Vagina (tissue), 2 donors: ENCODE measurements around the gene MYL7. TPM values are rescaled to one million over a fixed set of nuclear protein-coding genes. Genes with fewer than 3 reads are reported as not detected.

Experiments
- DNase-seq, 2 donors: peaks; one replicate each; pipeline ENCODE4 v3.0.0-alpha.2; 2017; ENCODE audit errors: extremely low spot score in 2 of 2
- H3K27ac ChIP-seq: fragments of 200-600 bp; sonication (generic); one replicate; pipeline ENCODE4 v1.5.1; 2019
- H3K27me3 ChIP-seq: fragments of 200-600 bp; sonication (generic); one replicate; pipeline ENCODE4 v1.5.1; 2019
- H3K36me3 ChIP-seq, 2 donors: fragments of 200-600 bp; sonication (generic); one replicate each; pipeline ENCODE4 v1.5.1; 2017 to 2019
- H3K4me1 ChIP-seq: fragments of 200-600 bp; sonication (generic); one replicate; pipeline ENCODE4 v1.5.1; 2019
- H3K4me3 ChIP-seq, 2 donors: fragments of 200-600 bp; sonication (generic); 1 replicate in 1 of 2; 2 replicates in 1 of 2; pipeline ENCODE4 v1.5.1; 2016 to 2019
- H3K9me3 ChIP-seq: fragments of 200-600 bp; sonication (generic); one replicate; pipeline ENCODE4 v1.5.1; 2019
- CTCF ChIP-seq, 3 experiments: fragments of 450-650 bp in 2 of 3; fragments of 200-600 bp in 1 of 3; sonication (generic) in 1 of 3; IDR thresholded peaks; one replicate each; pipeline ENCODE4 v1.5.1; 2017 to 2019; ENCODE audit warnings: antibody characterized with exemption in 3 of 3, mild to moderate bottlenecking in 2 of 3, moderate library complexity in 2 of 3
- POLR2A ChIP-seq, 2 donors: fragments of 450-650 bp; IDR thresholded peaks; one replicate each; pipeline ENCODE4 v1.6.1; 2017; ENCODE audit warnings: antibody characterized with exemption in 2 of 2, mild to moderate bottlenecking in 2 of 2, moderate library complexity in 2 of 2
- POLR2AphosphoS5 ChIP-seq, 2 donors: sonication (generic); formaldehyde crosslinking; IDR thresholded peaks; one replicate each; pipeline ENCODE4 v1.9.0; 2017; ENCODE audit warnings: antibody characterized with exemption in 2 of 2, mild to moderate bottlenecking in 2 of 2, low read depth in 1 of 2; ENCODE audit not compliant: insufficient read depth in 1 of 2
- intact Hi-C: fragments of 100-400 bp; cut with DNase I; formaldehyde crosslinking; loops from one replicate; pipeline ENCODE4 v1.15.1; 2023
- total RNA-seq: library from RNA; depleted of rRNA; stranded (reverse); fragments of >200 nt; gene quantifications from one replicate; pipeline ENCODE4 v1.2.3, GENCODE V29; 2016

MYL7 gene
- total RNA-seq, 1 donor from 2014 or later, result not detected

- Histone ChIP-seq H3K36me3 (no peaks in the 10 kb centered on the region), H3K4me1 (no peaks in the 10 kb centered on the region), H3K27me3 (no peaks in the 10 kb centered on the region), H3K27ac (no peak overlapping the region), H3K9me3 (no peaks in the 10 kb centered on the region), H3K4me3 (no peak overlapping the region)
- no peak for TF ChIP-seq POLR2A (IDR thresholded peaks at IDR 0.05)
- no peak for TF ChIP-seq CTCF (IDR thresholded peaks at IDR 0.05)
- no peak for TF ChIP-seq POLR2AphosphoS5 (IDR thresholded peaks at IDR 0.05; ENCODE audit: insufficient read depth in 1 of 2, low read depth in 1 of 2)
- no peak for DNase-seq
- intact Hi-C loops, result no loop called here
These were observed 46.7 kb upstream of the MYL7 start for GRCh38 chr7:44187636-44188416.

GRCh38 chr7:44186736-44187135, 45.6 kb upstream of the MYL7 start:
- Histone ChIP-seq H3K27ac (no peak overlapping the region), H3K4me3 (no peak overlapping the region), H3K4me1 (no peaks in the 10 kb centered on the region), H3K36me3 (no peaks in the 10 kb centered on the region), H3K9me3 (no peaks in the 10 kb centered on the region), H3K27me3 (no peaks in the 10 kb centered on the region)
- no peak for DNase-seq
- intact Hi-C loops, result no loop called here
- TF ChIP-seq POLR2AphosphoS5 (IDR thresholded peaks at IDR 0.05; ENCODE audit: insufficient read depth in 1 of 2, low read depth in 1 of 2), result no peak
- no peak for TF ChIP-seq CTCF (IDR thresholded peaks at IDR 0.05)
- TF ChIP-seq POLR2A (IDR thresholded peaks at IDR 0.05), result no peak

GRCh38 chr7:44185729-44186128, 44.6 kb upstream of the MYL7 start:
- no peak for DNase-seq
- Histone ChIP-seq H3K4me3 (no peak overlapping the region), H3K27ac (no peak overlapping the region), H3K36me3 (no peaks in the 10 kb centered on the region), H3K27me3 (no peaks in the 10 kb centered on the region), H3K4me1 (no peaks in the 10 kb centered on the region), H3K9me3 (no peaks in the 10 kb centered on the region)
- intact Hi-C loops, result no loop called here
- TF ChIP-seq CTCF (IDR thresholded peaks at IDR 0.05) (no peak), POLR2AphosphoS5 (IDR thresholded peaks at IDR 0.05; ENCODE audit: insufficient read depth in 1 of 2, low read depth in 1 of 2) (no peak), POLR2A (IDR thresholded peaks at IDR 0.05) (no peak)

GRCh38 chr7:44184873-44185446, 43.8 kb upstream of the MYL7 start:
- Histone ChIP-seq H3K27me3 (no peaks in the 10 kb centered on the region), H3K4me3 (no peak overlapping the region), H3K9me3 (no peaks in the 10 kb centered on the region), H3K4me1 (no peaks in the 10 kb centered on the region), H3K27ac (no peak overlapping the region), H3K36me3 (no peaks in the 10 kb centered on the region)
- TF ChIP-seq CTCF (IDR thresholded peaks at IDR 0.05), result no peak
- TF ChIP-seq POLR2AphosphoS5 (IDR thresholded peaks at IDR 0.05; ENCODE audit: insufficient read depth in 1 of 2, low read depth in 1 of 2), result no peak
- TF ChIP-seq POLR2A (IDR thresholded peaks at IDR 0.05), result no peak
- intact Hi-C loops, result no loop called here
- no peak for DNase-seq
